PC-9 (cell line): ENCODE measurements around the gene ATAD2B. TPM values are rescaled to one million over a fixed set of nuclear protein-coding genes. Genes with fewer than 3 reads are reported as not detected.

ENCODE experiments used
- BruUV-seq: library from RNA; stranded (reverse); fragments of 400-500 nt; replicated peaks from 2 replicates; lab custom pipeline; 2021; lab: Mats Ljungman, UMichigan
- CTCF ChIA-PET: fragments of 300-600 bp; sonication (Branson Sonifier 250); formaldehyde crosslinking; loops from one replicate; lab custom pipeline; 2022; ENCODE audit warnings: antibody characterized with exemption; lab: Charles Lee
- POLR2A ChIA-PET: fragments of 300-600 bp; sonication (Branson Sonifier 250); formaldehyde crosslinking; loops from one replicate; lab custom pipeline; 2022; ENCODE audit warnings: antibody characterized with exemption; ENCODE audit not compliant: unreplicated experiment; lab: Charles Lee
- DNase-seq, 2 experiments: peaks; one replicate each; pipeline versions ENCODE4 v3.0.0 to v3.0.0-alpha.2; 2015 to 2022; ENCODE audit warnings: mixed read lengths in 1 of 2
- H2AFZ ChIP-seq: fragments of 200-600 bp; sonication (generic); 2 replicates; pipeline ENCODE4 v1.8.1; 2017; ENCODE audit warnings: antibody characterized with exemption
- H3F3A ChIP-seq: fragments of 200-600 bp; sonication (generic); 2 replicates; pipeline ENCODE4 v1.8.1; 2017; ENCODE audit warnings: antibody characterized with exemption, mild to moderate bottlenecking, low read depth; ENCODE audit not compliant: insufficient read depth
- H3K27ac ChIP-seq: fragments of 200-600 bp; sonication (generic); 2 replicates; pipeline ENCODE4 v1.6.1; 2016; ENCODE audit warnings: mixed run types
- H3K27me3 ChIP-seq: fragments of 200-600 bp; sonication (generic); 2 replicates; pipeline ENCODE4 v1.6.1; 2016; ENCODE audit warnings: low read depth, mixed run types; ENCODE audit not compliant: insufficient read depth
- H3K36me3 ChIP-seq: fragments of 200-600 bp; sonication (generic); 2 replicates; pipeline ENCODE4 v1.6.1; 2016; ENCODE audit warnings: low read depth, mixed run types
- H3K4me1 ChIP-seq: fragments of 200-600 bp; sonication (generic); replicated peaks from 2 replicates; pipeline ENCODE4 v1.6.1; 2016; ENCODE audit warnings: mixed run types; ENCODE audit not compliant: insufficient read depth
- H3K4me2 ChIP-seq: fragments of 200-600 bp; sonication (generic); 2 replicates; pipeline ENCODE4 v1.6.1; 2017; ENCODE audit warnings: mixed run types
- H3K4me3 ChIP-seq: fragments of 200-600 bp; sonication (generic); 2 replicates; pipeline ENCODE4 v1.6.1; 2016; ENCODE audit warnings: mixed run types
- H3K79me2 ChIP-seq: fragments of 200-600 bp; sonication (generic); 2 replicates; pipeline ENCODE4 v1.6.1; 2017; ENCODE audit warnings: low read depth, mixed run types
- H3K9me2 ChIP-seq: fragments of 200-600 bp; sonication (generic); 2 replicates; pipeline ENCODE4 v1.8.1; 2017; ENCODE audit warnings: mild to moderate bottlenecking; ENCODE audit not compliant: insufficient read depth
- H3K9me3 ChIP-seq: fragments of 200-600 bp; sonication (generic); 2 replicates; pipeline ENCODE4 v1.8.1; 2016; ENCODE audit warnings: low read depth; ENCODE audit not compliant: insufficient read depth
- H4K20me1 ChIP-seq: fragments of 200-600 bp; sonication (generic); 2 replicates; pipeline ENCODE4 v1.8.1; 2017; ENCODE audit not compliant: insufficient read depth
- CTCF ChIP-seq: fragments of 200-600 bp; sonication (generic); conservative IDR thresholded peaks from 2 replicates; pipeline ENCODE4 v1.6.1; 2017; ENCODE audit warnings: mixed run types, antibody characterized with exemption, mild to moderate bottlenecking, moderate library complexity
- EZH2 ChIP-seq: fragments of 200-600 bp; sonication (generic); IDR thresholded peaks from 2 replicates; pipeline ENCODE4 v1.8.0; 2017; ENCODE audit warnings: antibody characterized with exemption, low read depth
- intact Hi-C: fragments of 100-400 bp; cut with micrococcal nuclease; formaldehyde crosslinking; loops from one replicate; pipeline ENCODE4 v1.10.0; 2022; ENCODE audit not compliant: unreplicated experiment
- total RNA-seq: library from RNA; stranded (reverse); gene quantifications from 2 replicates; pipeline ENCODE4 v1.2.3, GENCODE V29; 2021

Gene ATAD2B
- total RNA-seq, 1 experiment from 2014 or later = 12.6 TPM

DNA sequence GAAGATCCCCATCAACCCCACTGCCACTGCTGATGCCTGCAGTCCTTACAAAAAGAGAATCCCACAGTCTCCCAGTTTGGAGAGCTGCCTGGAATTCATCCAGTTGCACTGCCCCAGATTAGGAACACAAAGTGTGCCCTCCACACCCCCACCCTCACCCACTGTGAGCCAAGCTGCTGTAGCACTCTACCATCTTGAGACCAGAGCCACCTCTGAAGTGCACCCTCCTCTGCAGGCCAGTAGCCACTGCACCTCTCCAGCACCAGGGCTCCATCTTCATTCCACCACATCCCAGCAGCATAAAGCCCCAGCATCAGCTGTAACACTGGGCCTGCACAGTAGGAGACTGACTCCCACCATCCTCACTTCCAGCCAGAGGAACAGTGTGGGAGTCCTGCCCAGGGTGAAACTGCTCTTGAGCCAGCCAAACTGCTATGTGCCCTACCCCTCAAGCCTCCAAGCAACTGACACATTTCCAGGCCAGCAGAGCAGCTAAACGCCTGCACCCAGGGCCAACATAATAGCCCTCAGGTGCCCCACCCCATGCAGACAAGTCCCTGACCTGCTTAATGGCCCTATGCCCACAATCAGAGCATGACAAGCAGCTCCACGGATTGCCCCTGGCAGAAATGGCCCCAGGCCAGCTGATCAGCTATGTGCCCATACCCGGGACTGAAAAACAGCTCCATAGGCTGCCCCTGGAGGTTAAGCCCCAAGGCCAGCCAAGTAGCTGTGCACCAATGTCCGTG, 206.0 kb downstream of the ATAD2B start:
- CTCF ChIA-PET = no interaction called here
- peaks cover 16% of the 10 kb centered on the region; the same call in 1 of the 2 replicates for H3K9me3 ChIP-seq
- H3K4me2 ChIP-seq = no peak overlapping the region
- no peaks in the 10 kb centered on the region for H3K27me3 ChIP-seq
- no TSS peak for BruUV-seq
- no peak overlapping the region for H3K27ac ChIP-seq
- intact Hi-C loops = no loop called here
- DNase-seq = no peak
- POLR2A ChIA-PET = no interaction called here
- no peaks in the 10 kb centered on the region for H3F3A ChIP-seq
- no peaks in the 10 kb centered on the region for H3K9me2 ChIP-seq
- 0 out of 2 replicates have a peak, but pooled peaks cover 5% of the 10 kb centered on the region for H3K36me3 ChIP-seq
- no peaks in the 10 kb centered on the region for H3K79me2 ChIP-seq
- no peaks in the 10 kb centered on the region for H4K20me1 ChIP-seq
- no peaks in the 10 kb centered on the region for H3K4me1 ChIP-seq
- H3K4me3 ChIP-seq = no peak overlapping the region
- H2AFZ ChIP-seq = no peak overlapping the region
- TF ChIP-seq CTCF (no peak), EZH2 (no peak)

DNA sequence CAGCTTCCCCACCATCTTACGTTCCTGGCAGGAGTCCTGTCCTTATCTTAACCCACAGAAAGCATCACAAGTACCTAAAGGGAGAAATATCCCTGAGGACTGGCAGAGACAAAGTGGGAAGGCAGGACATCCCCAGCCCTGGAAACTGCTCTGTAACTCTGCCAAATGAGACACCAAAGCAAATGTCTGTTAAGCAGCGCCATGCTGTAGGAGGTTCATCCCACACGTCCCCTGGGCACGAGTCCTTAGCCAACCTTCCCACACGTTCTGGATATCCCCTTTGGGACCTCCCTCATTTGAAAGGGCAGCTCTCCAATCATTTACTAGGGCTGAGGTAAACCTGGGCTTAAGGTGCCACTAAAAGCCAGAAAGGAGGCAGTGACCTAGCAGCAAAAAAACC, 207.2 kb downstream of the ATAD2B start:
- CTCF ChIA-PET = no interaction called here
- Histone ChIP-seq H3K9me3 (peaks cover 16% of the 10 kb centered on the region; the same call in 1 of the 2 replicates), H4K20me1 (no peaks in the 10 kb centered on the region), H3K4me1 (no peaks in the 10 kb centered on the region), H3K27ac (no peak overlapping the region), H2AFZ (no peak overlapping the region), H3K79me2 (no peaks in the 10 kb centered on the region), H3F3A (no peaks in the 10 kb centered on the region), H3K9me2 (no peaks in the 10 kb centered on the region), H3K4me2 (no peak overlapping the region), H3K36me3 (0 out of 2 replicates have a peak, but pooled peaks cover 5% of the 10 kb centered on the region), H3K4me3 (no peak overlapping the region), H3K27me3 (no peaks in the 10 kb centered on the region)
- intact Hi-C loops = no loop called here
- POLR2A ChIA-PET = no interaction called here
- no peak for TF ChIP-seq EZH2
- BruUV-seq = no TSS peak
- DNase-seq = no peak

- Histone ChIP-seq H3K27ac (no peak overlapping the region), H3K9me2 (no peaks in the 10 kb centered on the region), H3K79me2 (no peaks in the 10 kb centered on the region), H3F3A (no peaks in the 10 kb centered on the region), H2AFZ (no peak overlapping the region), H3K4me1 (no peaks in the 10 kb centered on the region), H4K20me1 (no peaks in the 10 kb centered on the region), H3K4me3 (no peak overlapping the region), H3K27me3 (no peaks in the 10 kb centered on the region), H3K36me3 (0 out of 2 replicates have a peak, but pooled peaks cover 5% of the 10 kb centered on the region), H3K9me3 (peaks cover 16% of the 10 kb centered on the region; the same call in 1 of the 2 replicates), H3K4me2 (no peak overlapping the region)
- DNase-seq = no peak
- TF ChIP-seq CTCF (no peak), EZH2 (no peak)
- ChIA-PET POLR2A (no interaction called here), CTCF (no interaction called here)
- intact Hi-C loops = no loop called here
- no TSS peak for BruUV-seq
These were observed 207.8 kb downstream of the ATAD2B start for GRCh38 chr2:23718931-23719700.
